Large intestine (tissue), 3 donors: ENCODE data around the gene OR4E2. TPM values are rescaled to one million over a fixed set of nuclear protein-coding genes. Genes with fewer than 3 reads are reported as not detected.

Experiments used
- DNase-seq, 2 donors: peaks; one replicate each; pipeline versions ENCODE4 v3.0.0 to v3.0.0-alpha.2; 2013
- H3K27ac ChIP-seq: one replicate; pipeline ENCODE4 v1.5.1; 2013; ENCODE audit warnings: low read length
- H3K27me3 ChIP-seq: 2 replicates; pipeline ENCODE4 v1.6.1; 2013; ENCODE audit warnings: low read length; ENCODE audit not compliant: control insufficient read depth, insufficient read depth
- H3K36me3 ChIP-seq: 2 replicates; pipeline ENCODE4 v1.6.1; 2013; ENCODE audit warnings: low read length; ENCODE audit not compliant: control insufficient read depth, insufficient read depth
- H3K4me1 ChIP-seq: one replicate; pipeline ENCODE4 v1.6.1; 2013; ENCODE audit warnings: low read length; ENCODE audit not compliant: control insufficient read depth, insufficient read depth
- H3K4me3 ChIP-seq: one replicate; pipeline ENCODE4 v1.5.1; 2013; ENCODE audit warnings: low read length
- H3K9me3 ChIP-seq: one replicate; pipeline ENCODE4 v1.6.1; 2013; ENCODE audit warnings: mild to moderate bottlenecking, low read depth, low read length, moderate library complexity; ENCODE audit not compliant: control insufficient read depth
- WGBS: methylation state at CpG from one replicate; pipeline ENCODE4 v1.1.5; 2013; ENCODE audit warnings: low lambda C conversion rate; ENCODE audit not compliant: insufficient coverage; 5-methylcytosine and 5-hydroxymethylcytosine counted together
- polyA plus RNA-seq: library from polyadenylated mRNA; unstranded; fragments of 120-200 nt; gene quantifications from one replicate; pipeline ENCODE4 v1.2.1, GENCODE V29; 2013

OR4E2 gene
- polyA plus RNA-seq, 1 donor: not detected

DNA sequence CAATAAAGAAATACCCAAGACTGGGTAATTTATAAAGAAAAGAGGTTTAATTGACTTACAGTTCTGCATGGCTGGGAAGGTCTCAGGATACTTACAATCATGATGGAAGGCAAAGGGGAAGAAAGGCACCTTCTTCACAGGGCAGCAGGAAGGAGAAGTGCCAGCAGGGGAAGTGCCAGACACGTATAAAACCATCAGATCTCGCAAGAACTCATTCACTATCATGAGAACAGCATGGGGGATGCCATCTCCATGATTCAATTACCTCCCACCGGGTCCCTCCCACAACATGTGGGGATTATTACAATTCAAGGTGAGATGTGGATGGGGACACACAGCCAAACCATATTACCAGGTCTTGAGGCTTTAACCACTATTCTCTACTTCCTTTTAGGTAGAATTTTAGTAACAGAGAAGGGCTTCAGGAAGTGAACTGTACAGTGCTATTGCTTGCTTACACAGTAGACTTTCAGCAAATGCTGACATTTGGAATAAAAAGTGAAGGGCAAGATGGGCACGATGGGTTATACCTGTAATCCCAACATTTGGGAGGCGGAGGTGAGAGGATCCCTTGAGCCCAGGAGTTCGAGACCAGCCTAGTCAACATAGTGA is 60.8 kb downstream of the OR4E2 start:
- H3K9me3 ChIP-seq: no peaks in the 10 kb centered on the region
- H3K27me3 ChIP-seq: no peaks in the 10 kb centered on the region
- H3K4me1 ChIP-seq: no peaks in the 10 kb centered on the region
- no peak for DNase-seq
- no peak overlapping the region for H3K27ac ChIP-seq
- no CpG with 5 or more reads among the region's 6 CpGs for WGBS
- no peaks in the 10 kb centered on the region for H3K36me3 ChIP-seq
- no peak overlapping the region for H3K4me3 ChIP-seq

Other genes starting within 250 kb of the OR4E2 start
- 40.0 TPM for gene CHD8, start 197.7 kb upstream of the OR4E2 start, polyA plus RNA-seq
- 31.6 TPM for gene RAB2B, start 176.9 kb upstream of the OR4E2 start, polyA plus RNA-seq
- gene TOX4, start 176.6 kb upstream of the OR4E2 start, polyA plus RNA-seq: 55.2 TPM
- gene METTL3, start 142.5 kb upstream of the OR4E2 start, polyA plus RNA-seq: 57.9 TPM
- gene SALL2, start 127.5 kb upstream of the OR4E2 start, polyA plus RNA-seq: 10.2 TPM
- gene OR10G3, start 73.8 kb upstream of the OR4E2 start, polyA plus RNA-seq: not detected
- gene OR10G2, start 18.9 kb upstream of the OR4E2 start, polyA plus RNA-seq: not detected
- not detected for gene OR4E1, start 20.0 kb downstream of the OR4E2 start, polyA plus RNA-seq